Prostate gland (tissue), 2 donors: ENCODE results near the gene AIPL1.

Source experiments
- CTCF ChIP-seq, 4 experiments: fragments of 200-600 bp in 2 of 4; fragments of 450-650 bp in 2 of 4; sonication (generic) in 2 of 4; IDR thresholded peaks; 1 replicate in 3 of 4; 2 replicates in 1 of 4; pipeline ENCODE4 v1.5.1; 2016 to 2019; ENCODE audit warnings: antibody characterized with exemption in 4 of 4, mild to moderate bottlenecking in 2 of 4, moderate library complexity in 2 of 4
- POLR2AphosphoS5 ChIP-seq: sonication (generic); formaldehyde crosslinking; IDR thresholded peaks from one replicate; pipeline ENCODE4 v1.6.1; 2017; ENCODE audit warnings: antibody characterized with exemption

GRCh38 chr17:6458460-6458950 lies 23.6 kb upstream of the AIPL1 start:
- TF ChIP-seq CTCF (IDR thresholded peaks at IDR 0.05) (no peak), POLR2AphosphoS5 (no peak)
